NCI-H1436 (cell line): ENCODE data around the gene MRM1.

Experiments used
- DNase-seq: peaks from one replicate; lab custom pipeline; 2025; lab: John Stamatoyannopoulos, UW

MRM1 gene, protein sequence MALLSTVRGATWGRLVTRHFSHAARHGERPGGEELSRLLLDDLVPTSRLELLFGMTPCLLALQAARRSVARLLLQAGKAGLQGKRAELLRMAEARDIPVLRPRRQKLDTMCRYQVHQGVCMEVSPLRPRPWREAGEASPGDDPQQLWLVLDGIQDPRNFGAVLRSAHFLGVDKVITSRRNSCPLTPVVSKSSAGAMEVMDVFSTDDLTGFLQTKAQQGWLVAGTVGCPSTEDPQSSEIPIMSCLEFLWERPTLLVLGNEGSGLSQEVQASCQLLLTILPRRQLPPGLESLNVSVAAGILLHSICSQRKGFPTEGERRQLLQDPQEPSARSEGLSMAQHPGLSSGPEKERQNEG

DNA sequence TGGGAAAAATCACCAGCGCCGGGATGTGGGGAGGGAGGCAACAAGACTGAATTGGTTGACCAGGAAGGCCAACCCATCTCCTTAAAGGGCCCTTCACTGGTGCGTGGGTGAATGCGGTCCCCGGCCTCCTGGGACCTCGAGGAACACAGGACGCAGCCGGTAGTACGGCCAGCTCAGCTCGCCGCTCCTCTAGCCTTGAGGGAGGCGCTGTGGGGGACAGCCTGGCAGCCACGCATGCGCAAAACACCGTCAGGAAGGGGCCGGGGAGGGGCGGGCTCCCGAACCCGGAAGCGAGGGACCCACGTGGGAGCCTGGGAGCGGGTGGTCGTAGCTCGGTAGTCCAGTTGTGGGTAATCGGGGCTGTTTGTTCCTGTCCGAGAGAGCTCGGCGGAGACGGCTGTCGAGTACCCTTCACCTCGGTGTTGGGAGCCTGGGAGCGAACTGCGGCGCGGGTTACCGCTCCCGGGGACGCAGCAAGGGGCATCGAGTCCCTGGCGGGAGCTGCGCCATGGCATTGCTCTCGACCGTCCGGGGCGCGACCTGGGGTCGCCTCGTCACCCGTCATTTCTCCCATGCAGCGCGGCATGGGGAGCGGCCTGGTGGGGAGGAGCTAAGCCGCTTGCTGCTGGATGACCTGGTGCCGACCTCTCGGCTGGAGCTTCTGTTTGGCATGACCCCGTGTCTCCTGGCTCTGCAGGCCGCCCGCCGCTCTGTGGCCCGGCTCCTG lies at the start of gene MRM1:
MRM1 (plus strand) TSS at position 281 of the 727 bp plus-strand sequence; CDS start at position 509, 228 bp downstream.
- DNase-seq = peak; percentile 94

DNA sequence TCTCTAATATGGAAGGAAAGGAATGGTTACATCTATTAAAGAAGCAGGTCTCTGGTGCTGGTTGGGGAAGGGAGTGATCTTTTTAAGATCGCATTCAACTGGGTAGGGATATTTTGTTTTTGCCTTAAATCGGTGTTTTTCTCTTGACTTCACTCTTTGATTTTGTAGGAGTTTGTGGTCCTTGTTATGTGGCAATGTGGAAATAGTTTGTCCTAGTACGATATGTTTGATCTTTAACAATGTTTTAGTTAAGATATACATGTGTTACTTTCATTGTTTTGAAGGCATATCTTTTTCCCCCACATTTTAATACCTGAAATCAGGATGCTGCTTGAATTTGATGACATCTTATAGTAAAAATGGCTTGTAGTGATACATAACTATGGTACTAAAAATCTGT lies 47.9 kb upstream of the MRM1 start:
- DNase-seq = no peak

DNA sequence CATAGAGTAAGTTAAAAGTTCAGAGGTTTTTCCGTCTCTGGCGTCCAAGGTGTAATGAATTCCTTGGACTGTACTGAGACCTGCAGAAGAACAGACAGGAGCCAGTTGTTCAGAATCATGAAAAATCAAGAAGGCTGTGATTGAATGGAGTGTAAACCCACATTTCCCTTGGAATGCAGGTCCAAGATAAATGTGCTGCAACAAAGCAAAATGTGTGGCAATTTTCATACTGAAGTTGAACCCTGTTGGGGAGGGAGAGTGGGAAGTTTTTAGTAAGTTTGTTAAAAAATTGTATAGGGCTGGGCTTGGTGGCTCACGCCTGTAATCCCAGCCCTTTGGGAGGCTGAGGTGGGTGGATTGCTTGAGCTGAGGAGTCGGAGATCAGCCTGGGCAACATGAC lies 35.3 kb upstream of the MRM1 start:
- DNase-seq = no peak

DNA sequence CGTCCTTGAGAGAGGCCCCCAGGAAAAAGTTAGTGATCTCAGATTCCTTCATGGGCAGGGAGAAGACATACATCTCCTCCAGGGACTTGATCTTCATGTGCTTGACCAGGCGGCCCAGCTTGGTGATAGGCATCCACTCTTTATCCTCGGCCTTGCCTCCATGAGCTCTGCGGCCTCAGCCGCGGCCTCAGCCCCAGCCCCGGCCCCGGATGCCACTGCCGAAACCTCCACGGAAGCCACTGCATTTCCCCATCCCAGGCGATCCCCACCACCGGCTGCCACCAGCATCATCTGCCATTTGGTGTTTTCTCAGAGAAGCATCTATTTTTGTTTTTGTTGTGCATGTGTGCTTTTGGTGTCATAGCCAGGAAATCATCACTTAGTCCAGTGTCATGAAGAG lies 26.4 kb upstream of the MRM1 start:
- DNase-seq = no peak

DNA sequence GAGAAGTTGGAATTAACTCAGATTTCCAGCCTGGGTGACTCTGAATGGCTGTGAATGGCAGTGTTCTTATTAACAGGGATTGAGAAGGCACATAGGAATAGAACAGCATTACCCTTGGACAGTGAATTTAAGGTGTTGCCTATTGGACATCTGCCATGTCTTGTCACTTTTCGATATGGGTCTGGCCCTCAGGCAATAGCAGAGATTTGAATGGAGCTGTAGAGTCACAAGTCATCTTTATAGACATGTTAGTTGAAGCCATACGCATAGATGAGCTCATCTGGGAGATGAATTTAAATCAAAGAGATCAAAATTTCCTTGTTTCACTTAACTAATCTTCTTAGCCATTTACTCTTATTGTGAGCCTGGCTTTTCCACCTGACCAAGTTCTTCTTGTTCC lies 24.6 kb upstream of the MRM1 start:
- DNase-seq = no peak

DNA sequence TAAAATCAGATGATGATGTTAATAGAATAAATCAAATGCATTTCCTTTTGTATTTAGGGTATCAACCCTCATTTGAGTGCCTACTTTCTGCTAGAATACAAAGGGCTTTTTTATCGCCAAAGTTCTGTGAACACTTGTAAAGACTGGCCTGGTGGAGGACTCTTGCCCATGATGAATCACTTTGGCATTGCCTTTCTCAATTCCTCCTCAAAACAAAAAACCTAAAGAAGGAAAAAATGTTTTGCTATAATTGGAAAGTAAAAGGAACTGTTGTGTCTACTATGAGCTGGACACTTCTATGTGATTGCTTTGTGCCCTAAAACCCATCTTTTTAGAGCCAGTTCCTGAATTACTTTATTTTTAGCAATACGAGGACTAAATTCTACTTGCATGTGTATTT lies 22.7 kb upstream of the MRM1 start:
- DNase-seq = no peak

DNA sequence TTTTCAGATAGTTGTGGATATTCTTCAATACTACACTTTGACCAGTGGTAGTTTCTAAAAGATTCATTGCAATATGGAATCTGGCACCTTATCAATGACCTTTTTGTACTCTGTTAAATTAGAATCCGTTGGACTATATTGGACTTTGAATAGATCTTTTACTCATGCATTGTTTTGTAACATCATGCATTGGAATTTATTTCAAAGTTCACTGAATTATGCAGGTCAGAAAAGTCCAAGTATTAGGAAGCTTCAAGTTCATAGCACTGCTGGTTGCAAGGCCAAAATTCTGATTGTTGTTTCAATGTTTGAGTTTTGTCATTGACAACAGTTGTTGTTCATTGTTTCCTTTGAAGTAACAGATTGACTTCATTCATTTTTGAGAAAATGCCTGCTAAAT lies 17.6 kb upstream of the MRM1 start:
- DNase-seq = no peak

DNA sequence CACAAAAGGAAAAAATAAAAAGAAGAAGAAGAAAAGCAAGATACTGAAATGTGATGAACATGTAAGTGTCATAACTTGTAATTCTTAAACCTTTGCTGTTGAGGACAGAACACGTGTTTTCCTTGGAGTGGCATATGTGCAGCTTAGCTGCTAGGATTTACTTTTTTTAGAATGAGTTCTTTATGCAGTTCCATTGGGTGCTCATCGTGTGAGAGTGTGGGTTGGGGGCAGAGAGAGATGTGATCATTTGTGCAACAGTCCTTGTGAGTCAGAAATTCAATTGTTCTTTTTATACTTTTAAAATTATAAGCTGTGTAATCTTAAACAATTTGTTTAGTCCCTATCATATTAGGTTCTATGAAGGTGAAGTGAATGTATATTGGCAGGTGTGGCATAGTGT lies 15.2 kb upstream of the MRM1 start:
- no peak for DNase-seq

DNA sequence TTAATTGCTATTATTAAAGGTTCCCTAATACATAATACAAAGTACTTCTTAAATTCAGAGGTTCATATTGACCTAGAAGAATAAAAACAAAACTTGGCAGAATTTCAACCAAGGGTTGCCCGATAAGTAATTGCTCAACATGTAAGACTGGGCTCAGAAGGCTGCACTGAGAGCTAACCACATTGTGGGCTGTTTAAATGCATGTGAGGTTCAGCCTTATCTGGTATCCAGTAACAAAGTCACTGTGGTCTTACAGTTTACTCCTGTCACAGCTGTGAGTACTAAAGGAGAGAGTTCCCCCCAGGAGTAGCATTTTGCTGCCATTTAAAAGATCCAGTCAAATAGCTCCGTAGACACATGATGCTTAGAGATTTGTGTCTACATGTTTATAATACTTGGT lies 11.3 kb upstream of the MRM1 start:
- DNase-seq = no peak

DNA sequence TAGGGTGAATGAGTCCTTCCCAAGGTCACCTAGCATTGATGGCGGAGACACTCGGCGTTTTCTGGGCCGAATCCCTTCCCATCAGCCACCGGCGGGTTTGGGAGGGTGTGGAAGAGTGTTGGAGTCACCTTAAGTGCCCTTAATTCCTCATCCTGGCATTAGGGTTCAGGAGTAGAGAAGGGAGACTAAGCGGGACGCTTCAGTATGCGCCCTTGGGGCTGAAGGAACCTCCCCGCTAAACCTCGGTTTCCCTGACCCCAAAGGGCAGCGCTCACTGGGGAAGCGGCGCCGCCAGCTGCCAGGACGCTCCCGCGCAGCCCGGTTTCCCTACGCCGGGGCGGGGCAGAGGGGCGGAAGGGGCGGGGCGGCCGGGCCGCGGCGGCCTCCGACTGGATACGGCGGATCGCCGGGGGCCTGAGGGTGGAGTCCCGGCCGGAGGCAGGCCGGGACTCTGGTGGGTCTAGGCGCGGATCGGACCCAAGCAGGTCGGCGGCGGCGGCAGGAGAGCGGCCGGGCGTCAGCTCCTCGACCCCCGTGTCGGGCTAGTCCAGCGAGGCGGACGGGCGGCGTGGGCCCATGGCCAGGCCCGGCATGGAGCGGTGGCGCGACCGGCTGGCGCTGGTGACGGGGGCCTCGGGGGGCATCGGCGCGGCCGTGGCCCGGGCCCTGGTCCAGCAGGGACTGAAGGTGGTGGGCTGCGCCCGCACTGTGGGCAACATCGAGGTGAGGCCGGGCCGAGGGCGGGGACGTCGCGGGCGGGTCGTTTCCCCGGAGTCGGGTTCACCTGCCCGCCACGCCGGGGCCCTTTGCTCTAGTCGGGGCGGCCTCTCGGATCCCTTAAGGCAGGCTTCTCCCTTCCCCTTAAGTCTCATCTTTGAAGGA lies 9.7 kb upstream of the MRM1 start, which contains the start of gene DHRS11:
DHRS11 (plus strand) TSS at position 446 of the 882 bp plus-strand sequence; CDS start at position 577, 131 bp downstream.
- peak; percentile 83 for DNase-seq

DNA sequence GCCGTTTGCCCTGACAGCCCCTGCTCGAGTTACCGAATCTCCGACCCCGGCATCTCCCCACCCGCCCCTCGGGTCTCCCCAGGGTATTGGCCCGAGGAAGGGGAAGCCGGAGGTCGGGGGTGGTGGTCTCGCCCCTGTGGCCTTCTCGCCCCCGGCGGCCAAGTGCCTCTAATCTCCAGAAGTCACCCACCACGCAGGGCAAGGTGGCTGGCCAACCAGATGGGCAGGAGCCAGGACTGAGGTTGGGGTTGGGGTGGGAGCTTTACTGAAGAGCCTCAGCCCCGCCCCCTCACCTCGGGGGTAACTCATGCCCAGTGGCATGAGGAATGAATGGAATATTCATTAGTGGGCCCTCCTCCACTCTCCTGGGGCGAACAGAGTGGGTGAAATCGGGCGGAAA lies 9.1 kb upstream of the MRM1 start:
- DNase-seq = peak; percentile 32

DNA sequence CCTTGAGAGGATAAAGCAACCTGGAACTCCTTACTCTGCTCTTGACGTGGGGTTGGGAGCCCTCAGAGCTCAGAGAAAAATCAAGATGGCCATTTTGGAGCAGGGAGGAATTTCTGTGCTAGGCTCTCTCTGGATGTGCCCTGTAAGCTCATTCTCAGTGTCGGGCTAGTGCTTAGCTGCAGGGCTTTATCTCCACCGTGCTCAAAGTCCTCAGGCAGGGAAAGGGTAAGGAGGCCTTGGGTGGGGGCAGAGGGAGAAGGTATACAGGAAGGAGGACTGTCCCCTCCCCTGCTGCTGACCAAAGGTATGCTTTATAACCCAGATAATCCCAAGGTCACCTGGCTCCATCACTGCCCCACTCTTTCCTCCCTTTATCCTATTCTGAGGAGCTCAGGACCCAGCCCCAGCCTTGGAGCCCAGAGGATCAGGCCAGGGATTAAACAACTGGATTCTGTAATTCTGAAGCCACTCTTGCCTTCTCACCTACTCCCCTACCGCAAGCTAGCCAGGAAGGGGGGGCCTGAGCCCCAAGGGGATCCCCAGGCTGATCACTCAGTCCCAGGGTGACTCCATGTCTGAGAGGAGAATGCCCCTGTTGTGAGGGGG lies 8.6 kb upstream of the MRM1 start:
- no peak for DNase-seq

DNA sequence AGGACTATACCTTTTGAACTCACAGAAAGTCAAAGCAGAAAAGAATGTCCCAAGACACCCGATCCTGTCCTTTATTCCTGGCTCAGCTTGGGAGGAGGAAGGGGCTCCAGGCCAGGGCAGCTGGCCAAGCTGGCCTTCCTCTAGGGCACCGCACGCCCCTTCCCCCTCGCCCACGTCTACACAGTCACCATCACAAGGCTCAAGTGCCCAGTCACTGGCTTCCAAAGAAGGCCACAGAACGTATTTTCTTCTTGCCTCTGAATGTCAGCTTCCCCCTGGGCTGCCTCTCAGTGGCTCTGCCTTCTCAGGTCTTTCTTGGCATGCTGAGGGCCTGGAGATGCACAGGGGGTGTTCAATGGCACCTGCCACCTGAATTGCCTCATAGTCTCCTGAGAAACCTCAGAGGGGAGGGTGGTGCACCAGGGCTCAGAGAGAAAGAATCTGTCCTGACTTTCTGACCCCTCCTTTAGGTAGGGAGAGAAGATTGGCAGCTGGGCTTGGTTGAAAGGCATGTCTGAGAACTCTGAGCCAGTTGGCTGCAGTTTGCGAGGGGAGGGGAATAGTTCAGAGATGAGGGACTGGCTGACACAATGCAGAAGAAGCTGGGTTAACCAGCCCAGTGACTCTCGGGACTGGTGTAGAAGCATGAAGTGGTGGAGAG lies 7.6 kb upstream of the MRM1 start:
- no peak for DNase-seq

DNA sequence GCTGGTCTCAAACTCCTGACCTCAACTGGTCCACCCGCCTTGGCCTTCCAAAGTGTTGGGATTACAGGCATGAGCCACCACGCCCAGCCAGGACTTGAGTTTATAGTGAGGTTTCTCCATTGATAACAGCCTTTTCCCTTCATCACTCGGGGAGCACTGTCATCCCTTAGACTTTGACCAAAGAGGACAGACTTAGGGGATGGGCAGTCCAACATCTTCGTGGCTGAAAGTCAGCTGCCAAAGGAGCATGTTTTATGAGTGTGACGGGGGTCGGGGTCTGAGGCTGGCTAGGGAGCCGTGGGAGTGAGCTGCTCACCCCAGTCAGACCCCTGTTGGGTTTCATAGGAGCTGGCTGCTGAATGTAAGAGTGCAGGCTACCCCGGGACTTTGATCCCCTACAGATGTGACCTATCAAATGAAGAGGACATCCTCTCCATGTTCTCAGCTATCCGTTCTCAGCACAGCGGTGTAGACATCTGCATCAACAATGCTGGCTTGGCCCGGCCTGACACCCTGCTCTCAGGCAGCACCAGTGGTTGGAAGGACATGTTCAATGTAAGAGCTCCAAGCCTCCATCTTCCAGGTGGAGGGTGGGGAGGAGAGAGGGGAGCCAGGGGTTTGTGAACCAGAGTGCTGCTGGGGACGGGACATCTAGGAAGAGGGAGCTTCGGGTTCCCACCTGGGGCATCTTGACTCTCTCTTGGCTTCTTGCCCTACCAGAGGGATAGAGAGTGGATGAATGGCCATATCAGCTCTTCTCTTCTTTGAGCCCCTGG lies 6.6 kb upstream of the MRM1 start:
- DNase-seq = no peak

DNA sequence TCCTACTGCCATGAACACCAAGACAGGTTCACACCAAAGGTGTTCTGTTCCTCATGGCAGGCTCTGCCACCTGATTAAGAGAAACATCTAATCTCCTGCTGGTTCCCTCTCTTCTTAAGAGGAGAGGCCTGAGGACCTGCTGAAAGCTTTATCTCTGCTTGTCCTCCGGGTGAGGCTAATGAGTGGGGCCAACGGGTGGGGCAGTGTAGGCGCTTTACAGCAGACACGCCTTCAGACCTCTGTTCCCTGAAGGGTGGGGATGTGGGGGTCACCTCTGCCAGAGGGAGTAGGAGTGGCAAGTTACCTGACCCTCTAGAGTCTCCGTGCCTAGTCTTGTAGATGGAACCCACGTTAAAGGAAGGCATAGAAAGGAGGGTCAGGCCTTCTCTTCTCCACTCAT lies 4.2 kb upstream of the MRM1 start:
- no peak for DNase-seq

DNA sequence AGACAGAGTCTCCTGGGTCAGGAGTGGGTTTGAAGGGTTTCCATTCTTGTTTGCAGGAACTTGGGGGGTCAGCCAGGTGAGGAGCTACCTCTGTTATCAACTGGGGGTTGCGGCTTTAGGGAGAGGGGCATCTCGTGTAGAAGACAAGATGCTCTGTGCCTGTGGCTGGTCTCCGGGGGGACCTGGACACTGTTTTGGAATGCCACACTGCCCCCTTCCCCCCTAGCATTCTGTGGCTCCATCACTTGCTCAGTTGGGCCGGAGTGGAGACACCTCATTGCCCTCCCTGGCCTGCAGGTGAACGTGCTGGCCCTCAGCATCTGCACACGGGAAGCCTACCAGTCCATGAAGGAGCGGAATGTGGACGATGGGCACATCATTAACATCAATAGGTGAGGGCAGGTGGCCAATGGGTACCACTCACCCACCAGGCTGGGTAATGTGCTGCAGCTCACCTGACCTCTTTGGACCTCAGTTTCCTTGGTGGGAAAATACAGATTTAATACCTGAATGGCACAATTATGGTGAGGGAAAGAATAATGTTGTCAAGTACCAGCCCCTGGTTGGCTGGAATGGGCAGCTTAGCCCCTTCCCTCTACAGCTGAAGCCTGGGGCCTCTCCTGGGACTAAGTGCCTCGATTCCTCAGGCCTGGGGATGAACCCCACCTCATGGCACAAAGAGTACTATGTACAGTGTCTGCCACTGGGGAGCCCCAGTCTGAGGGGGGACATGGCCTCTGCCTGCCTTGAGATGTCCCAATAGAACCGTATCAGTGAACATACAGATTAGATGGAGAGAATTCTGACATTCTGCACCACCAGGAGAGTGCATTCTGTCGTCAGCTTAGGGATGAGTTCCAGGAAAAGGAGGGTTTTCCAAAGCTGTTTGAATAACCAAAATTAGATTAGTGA lies 3.3 kb upstream of the MRM1 start:
- no peak for DNase-seq

DNA sequence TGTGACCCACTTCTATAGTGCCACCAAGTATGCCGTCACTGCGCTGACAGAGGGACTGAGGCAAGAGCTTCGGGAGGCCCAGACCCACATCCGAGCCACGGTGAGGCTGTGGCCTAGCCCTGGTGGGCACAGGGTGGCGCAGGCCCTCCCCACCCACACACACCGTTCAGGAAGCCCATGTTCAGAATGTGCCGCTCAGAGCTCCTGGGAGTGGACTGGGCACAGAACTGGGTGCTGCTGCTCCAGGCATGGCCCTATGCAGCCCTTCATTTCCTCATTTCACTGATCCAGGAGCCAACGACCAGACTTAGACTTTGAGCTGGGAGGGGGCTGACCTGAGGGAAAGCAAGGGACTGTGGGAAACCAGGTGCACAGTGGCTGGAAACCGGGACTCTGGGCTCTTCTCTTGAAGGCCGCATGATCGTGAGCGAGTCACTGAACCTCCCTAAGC lies 2.4 kb upstream of the MRM1 start:
- DNase-seq = no peak

DNA sequence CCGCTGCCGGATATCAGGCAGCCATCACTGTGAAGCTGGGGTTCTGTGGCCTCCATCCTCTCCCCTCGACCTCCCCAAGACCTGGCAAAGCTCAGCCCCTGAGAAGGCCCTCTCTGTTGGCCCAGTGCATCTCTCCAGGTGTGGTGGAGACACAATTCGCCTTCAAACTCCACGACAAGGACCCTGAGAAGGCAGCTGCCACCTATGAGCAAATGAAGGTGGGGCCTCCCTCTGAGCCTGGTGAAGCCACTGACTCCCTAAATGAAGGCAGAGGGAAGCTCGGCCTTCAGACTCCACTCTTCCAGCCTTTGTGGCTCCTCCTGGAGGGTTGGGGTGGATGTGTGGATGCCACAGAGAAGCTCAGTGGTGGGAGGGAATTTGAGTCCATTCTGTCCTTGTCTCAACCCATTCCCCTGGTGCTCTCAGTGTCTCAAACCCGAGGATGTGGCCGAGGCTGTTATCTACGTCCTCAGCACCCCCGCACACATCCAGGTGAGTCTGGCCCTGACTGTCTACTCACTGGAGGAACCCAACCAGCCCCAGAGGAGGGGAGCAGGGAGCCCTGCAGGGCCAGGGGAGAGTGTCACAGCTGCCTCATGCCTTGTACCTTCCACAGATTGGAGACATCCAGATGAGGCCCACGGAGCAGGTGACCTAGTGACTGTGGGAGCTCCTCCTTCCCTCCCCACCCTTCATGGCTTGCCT lies 1.7 kb upstream of the MRM1 start:
- no peak for DNase-seq

DNA sequence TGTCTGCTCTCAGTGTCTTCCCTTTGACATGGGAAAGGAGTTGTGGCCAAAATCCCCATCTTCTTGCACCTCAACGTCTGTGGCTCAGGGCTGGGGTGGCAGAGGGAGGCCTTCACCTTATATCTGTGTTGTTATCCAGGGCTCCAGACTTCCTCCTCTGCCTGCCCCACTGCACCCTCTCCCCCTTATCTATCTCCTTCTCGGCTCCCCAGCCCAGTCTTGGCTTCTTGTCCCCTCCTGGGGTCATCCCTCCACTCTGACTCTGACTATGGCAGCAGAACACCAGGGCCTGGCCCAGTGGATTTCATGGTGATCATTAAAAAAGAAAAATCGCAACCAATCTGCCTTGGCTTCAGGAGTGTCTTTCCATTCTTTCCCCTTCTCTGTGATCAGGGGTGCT lies 918 bp upstream of the MRM1 start:
- DNase-seq = no peak
